Measurements from ENCODE around the gene STAT5B.
A peak's percentile ranks its signal among the peaks of the same experiment; 100 is the strongest.
"Not testable (repeated sequence)": the region's sequence is repeated elsewhere in the genome, so short reads cannot be mapped to it uniquely, and the experiment has no call there.

Gene STAT5B

DNA sequence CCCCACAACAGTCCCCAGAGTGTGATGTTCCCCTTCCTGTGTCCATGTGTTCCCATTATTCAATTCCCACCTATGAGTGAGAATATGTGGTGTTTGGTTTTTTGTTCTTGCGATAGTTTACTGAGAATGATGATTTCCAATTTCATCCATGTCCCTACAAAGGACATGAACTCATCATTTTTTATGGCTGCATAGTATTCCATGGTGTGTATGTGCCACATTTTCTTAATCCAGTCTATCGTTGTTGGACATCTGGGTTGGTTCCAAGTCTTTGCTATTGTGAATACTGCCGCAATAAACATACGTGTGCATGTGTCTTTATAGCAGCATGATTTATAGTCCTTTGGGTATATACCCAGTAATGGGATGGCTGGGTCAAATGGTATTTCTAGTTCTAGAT is 11.8 kb downstream of the STAT5B start:
- DNase-seq, result not testable (repeated sequence)

DNA sequence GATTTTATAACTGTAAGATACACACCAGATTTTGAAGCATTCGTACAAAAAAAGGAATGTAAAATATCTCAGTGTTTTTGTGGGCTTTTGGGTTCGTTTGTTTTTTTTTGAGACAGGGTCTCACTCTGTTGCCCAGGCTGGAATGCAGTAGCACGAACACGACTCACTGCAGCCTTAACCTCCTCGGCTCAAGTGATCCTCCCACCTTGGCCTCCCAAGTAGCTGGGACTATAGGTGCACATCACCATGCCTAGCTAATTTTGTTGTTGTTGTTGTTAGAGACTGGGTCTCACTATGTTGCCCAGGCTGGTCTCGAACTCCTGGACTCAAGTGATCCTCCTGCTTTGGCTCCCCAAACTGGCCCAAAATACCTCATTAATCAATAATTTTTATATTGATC is 15.9 kb downstream of the STAT5B start:
- no peak for DNase-seq

DNA sequence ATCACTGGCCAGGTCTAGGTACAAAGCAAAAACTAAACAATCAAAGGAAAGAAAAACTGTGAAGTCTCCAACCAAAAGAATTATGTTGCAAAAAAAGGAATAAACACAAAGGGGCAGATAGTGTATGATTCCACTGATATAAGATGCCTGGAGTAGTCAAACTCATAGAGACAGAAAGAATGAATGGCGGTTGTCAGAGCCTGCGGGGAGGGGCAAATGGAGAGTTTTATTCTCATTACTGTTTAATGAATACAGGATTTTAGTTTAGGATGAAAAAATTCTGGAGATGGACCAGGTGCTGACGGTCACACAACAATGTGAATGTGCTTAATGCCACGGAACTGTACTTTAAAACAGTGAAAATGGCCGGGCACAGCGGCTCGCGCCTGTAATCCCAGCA is 20.7 kb downstream of the STAT5B start:
- DNase-seq, result no peak

DNA sequence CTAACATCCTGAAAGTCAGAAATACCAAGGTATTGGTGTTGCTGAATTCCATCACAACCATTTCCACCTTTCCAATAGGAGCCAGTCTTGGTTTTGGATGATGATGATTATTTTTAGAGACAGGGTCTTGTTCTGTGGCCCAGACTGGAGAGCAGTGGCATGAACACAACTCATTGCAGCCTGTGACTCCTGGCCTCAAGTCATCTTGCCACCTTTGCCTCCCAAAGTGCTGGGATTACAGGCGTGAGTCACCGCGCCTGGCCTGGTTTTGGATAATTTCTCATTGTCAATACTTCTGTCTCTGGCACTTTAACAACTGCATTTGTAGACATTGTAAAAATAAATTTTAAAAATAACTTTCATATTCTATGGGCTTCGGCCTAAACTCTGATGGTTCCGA is 22.6 kb downstream of the STAT5B start:
- no peak for DNase-seq

GRCh38 chr17:42252597-42253550 is 23.3 kb downstream of the STAT5B start:
- DNase-seq, result no peak

GRCh38 chr17:42251115-42251514 is 25.1 kb downstream of the STAT5B start:
- DNase-seq, result no peak

- no peak for DNase-seq
Observed at GRCh38 chr17:42249681-42250446, 26.3 kb downstream of the STAT5B start.

DNA sequence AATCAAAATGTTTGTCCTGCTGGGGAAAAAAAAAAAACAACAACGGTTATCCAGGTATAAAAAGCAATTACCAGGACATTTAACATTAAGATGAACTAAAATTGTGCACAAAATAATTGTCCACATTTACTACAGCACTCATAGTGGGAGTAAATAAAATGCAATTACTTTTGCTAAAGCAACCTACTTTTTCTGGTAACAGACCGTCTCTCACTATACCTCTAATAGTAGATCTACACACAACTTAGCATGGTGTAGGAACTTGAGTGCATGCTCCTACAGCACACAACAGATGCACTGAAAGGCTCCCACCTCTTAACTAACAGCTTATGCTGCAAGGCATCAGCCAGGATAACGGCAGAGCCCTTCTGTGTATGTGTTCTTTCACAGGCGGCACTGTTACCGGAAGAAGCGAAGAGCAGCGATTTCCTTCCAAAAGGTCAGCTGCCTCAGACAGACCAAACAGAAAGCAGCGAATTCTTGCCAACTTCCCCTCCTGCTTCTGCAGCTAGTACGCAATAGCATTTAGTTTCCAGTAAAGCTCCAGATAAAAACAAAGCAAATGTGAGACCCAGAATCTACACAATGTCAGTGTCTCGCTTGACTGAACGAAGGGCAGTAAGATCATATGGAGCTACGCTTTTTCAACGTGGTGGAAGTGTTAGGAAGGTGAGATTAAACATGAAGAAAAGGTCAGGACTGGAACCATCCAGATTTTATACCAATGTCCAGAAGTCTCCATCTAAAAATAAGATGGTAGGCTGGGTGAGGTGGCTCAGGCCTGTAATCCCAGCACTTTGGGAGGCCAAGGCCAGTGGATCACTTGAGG is 27.6 kb downstream of the STAT5B start:
- peak; percentile 94 for DNase-seq

DNA sequence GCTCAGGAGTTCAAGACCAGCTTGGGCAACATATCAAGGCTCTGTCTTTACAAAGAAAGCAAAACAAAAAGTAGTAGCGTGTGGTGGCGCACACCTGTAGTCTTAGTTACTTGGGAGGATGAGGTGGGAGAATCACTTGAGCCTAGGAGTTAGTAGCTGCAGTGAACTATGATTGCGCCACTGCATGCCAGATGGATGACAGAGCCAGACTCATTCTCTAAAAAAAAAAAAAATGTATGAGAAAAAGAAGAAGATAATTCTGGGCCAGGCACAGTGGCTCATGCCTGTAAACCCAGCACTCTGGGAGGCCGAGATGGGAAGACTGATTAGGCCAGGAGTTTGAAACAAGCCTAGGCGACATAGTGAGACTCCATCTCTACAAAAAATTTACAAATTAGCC is 28.5 kb downstream of the STAT5B start:
- no peak for DNase-seq

- no peak for DNase-seq
Observed at GRCh38 chr17:42246515-42246914, 29.7 kb downstream of the STAT5B start.

GRCh38 chr17:42245183-42245582 is 31.0 kb downstream of the STAT5B start:
- DNase-seq, result not testable (repeated sequence)

DNA sequence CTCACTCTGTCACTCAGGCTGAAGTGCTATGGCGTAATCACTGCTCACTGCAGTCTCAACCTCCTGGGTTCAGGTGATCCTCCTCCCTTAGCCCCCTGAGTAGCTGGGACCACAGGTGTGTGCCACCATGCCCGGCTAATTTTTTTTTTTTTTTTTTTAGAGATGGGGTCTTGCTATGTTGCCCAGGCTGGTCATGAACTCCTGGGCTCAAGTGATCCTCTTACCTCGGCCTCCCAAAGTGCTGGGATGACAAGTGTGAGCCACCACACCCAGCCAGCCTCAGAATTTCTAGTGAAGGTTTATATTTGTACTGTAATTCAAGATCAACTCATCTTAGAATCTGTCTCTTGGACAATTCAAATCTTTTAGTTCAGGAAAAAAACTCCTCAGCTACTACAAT is 32.1 kb downstream of the STAT5B start:
- DNase-seq, result not testable (repeated sequence)

DNA sequence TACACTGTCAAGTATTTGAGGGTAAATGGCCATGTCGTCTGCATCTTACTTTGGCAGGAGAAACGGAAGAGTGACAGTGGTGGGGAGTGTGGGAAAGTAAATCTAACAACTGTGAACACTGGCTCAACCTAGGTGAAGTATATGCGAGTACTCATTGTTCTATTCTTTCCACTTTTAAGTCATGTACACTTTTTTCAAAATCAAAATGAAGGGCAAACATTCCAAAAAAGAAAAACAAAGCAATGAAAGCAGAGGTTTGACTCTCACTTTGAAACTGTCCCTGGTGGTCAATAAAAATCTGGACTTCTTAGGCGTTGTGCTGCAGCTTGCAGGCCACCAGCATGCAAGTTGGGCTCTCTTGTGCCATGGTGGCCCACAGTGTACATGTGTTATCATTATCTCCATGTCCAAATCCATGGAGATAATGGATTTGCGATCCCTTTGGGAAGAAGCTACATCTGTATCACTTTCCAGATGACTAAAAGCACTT is 32.7 kb downstream of the STAT5B start:
- no peak for DNase-seq

GRCh38 chr17:42241871-42242270 is 34.3 kb downstream of the STAT5B start:
- no peak for DNase-seq

GRCh38 chr17:42240863-42241262 is 35.3 kb downstream of the STAT5B start:
- DNase-seq, result not testable (repeated sequence)

GRCh38 chr17:42240201-42240600 is 36.0 kb downstream of the STAT5B start:
- no peak for DNase-seq

- not testable (repeated sequence) for DNase-seq
Observed at GRCh38 chr17:42239576-42239975, 36.6 kb downstream of the STAT5B start.

DNA sequence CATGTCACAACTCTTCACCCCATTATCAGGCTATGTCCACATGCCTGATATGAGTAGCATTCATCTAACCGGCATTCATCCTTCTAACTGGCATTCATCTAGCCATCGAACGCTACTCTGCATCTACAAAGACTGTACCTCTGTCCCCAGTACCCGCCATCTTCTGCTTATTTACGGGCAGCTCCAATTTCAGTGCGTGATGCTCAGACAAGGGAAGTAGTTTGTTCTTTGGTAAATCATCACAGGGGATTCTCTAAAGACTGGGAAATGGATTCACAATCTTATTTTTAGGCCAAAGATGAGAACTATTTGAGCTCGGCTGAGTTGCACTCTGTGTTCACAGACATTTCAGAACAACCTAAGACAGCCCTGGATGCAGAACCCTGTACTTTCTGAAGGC is 39.4 kb downstream of the STAT5B start:
- no peak for DNase-seq

GRCh38 chr17:42233994-42234393 is 42.2 kb downstream of the STAT5B start:
- no peak for DNase-seq

DNA sequence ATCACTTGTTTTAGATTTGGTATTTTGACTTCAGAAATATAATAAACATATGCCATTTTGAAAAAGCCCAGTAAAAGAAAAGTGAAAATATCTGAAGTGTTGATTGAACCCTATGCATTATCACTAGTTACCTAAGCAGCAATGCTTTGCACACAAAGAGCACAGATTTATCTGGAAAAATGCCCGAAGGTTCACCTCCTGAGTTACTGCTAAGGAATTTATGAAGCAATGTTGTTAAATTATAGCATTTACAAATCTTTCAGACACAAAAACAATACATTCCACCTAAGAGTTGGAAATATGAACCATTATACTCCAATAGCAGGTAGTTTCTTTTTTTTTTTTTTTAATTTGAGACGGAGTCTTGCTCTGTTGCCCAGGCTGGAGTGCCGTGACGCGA is 43.0 kb downstream of the STAT5B start:
- no peak for DNase-seq

DNA sequence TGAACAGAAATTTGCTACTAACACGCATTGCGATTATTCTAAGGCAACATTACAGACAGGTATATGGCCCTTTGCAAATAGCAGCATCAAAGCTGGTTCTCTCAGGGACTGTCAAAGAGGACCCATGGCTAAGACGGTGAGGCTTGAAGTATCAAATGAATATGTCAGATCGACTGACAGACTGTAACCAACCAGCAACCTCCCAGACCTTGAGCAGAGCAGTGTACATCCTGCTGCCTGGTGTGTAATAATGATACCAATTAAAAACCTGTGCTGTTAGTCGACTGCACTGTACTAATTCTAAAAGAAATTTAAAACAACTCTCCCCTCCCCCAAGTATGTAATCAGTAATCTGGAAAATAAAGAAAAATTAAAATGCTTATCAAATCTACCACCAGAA is 46.0 kb downstream of the STAT5B start:
- DNase-seq, result no peak

- DNase-seq, result no peak
Observed at GRCh38 chr17:42227849-42228700, 48.1 kb downstream of the STAT5B start.
